Smooth muscle cell (in vitro differentiated cells): ENCODE measurements around the gene VENTX. TPM values are rescaled to one million over a fixed set of nuclear protein-coding genes. Genes with fewer than 3 reads are reported as not detected.

Experiments
- DNase-seq: peaks from one replicate; lab custom pipeline; 2025; ENCODE audit not compliant: unreplicated experiment; lab: John Stamatoyannopoulos, UW
- H2AFZ ChIP-seq: fragments of 200-600 bp; sonication (generic); 2 replicates; pipeline ENCODE4 v1.6.0; 2016; ENCODE audit warnings: antibody characterized with exemption, low read depth, mild to moderate bottlenecking
- H3F3A ChIP-seq: fragments of 200-600 bp; sonication (generic); 2 replicates; pipeline ENCODE4 v1.6.0; 2017; ENCODE audit warnings: antibody characterized with exemption, low read depth
- H3K27ac ChIP-seq: fragments of 200-600 bp; sonication (generic); 2 replicates; pipeline ENCODE4 v1.5.1; 2016; ENCODE audit warnings: low read depth, mild to moderate bottlenecking
- H3K27me3 ChIP-seq: fragments of 200-600 bp; sonication (generic); 2 replicates; pipeline ENCODE4 v1.6.1; 2016; ENCODE audit warnings: low read depth, mild to moderate bottlenecking
- H3K36me3 ChIP-seq: fragments of 200-600 bp; sonication (generic); 2 replicates; pipeline ENCODE4 v1.5.1; 2016; ENCODE audit warnings: low read depth
- H3K4me1 ChIP-seq: fragments of 200-600 bp; sonication (generic); 2 replicates; pipeline ENCODE4 v1.5.1; 2016; ENCODE audit warnings: low read depth
- H3K4me2 ChIP-seq: fragments of 200-600 bp; sonication (generic); 2 replicates; pipeline ENCODE4 v1.6.0; 2016; ENCODE audit warnings: mild to moderate bottlenecking
- H3K4me3 ChIP-seq: fragments of 200-600 bp; sonication (generic); 2 replicates; pipeline ENCODE4 v1.5.1; 2016; ENCODE audit warnings: mild to moderate bottlenecking
- H3K79me2 ChIP-seq: fragments of 200-600 bp; sonication (generic); 2 replicates; pipeline ENCODE4 v1.6.0; 2016; ENCODE audit warnings: low read depth, mild to moderate bottlenecking
- H3K9ac ChIP-seq: fragments of 200-600 bp; sonication (generic); 2 replicates; pipeline ENCODE4 v1.6.0; 2016; ENCODE audit warnings: low read depth
- H3K9me3 ChIP-seq: fragments of 200-600 bp; sonication (generic); replicated peaks from 2 replicates; pipeline ENCODE4 v1.5.1; 2016; ENCODE audit warnings: low read depth
- H4K20me1 ChIP-seq: fragments of 200-600 bp; sonication (generic); 2 replicates; pipeline ENCODE4 v1.6.0; 2016; ENCODE audit warnings: low read depth
- WGBS: methylation state at CpG from one replicate; pipeline ENCODE4 v1.1.7; 2016; ENCODE audit warnings: low lambda C conversion rate; 5-methylcytosine and 5-hydroxymethylcytosine counted together
- microRNA counts: library from miRNA; unstranded; fragments of <30 nt; microRNA quantifications from one replicate; lab custom pipeline; 2016
- microRNA-seq: library from miRNA; unstranded; fragments of <30 nt; microRNA quantifications from one replicate; pipeline ENCODE4, GENCODE V29; 2016; ENCODE audit warnings: borderline number of aligned reads
- polyA plus RNA-seq: library from polyadenylated mRNA; unstranded; fragments of >200 nt; fragmentation: Nextera tagmentation; extraction: Ambion mirVana; gene quantifications from 2 replicates; pipeline ENCODE4 v1.2.1, GENCODE V29; 2016
- total RNA-seq: library from RNA; depleted of rRNA; stranded (reverse); fragments of >200 nt; gene quantifications from 2 replicates; pipeline ENCODE4 v1.2.3, GENCODE V29; 2014
- TF ChIP-seq, protein P1 (sequence below): fragments of 200-600 bp; sonication (generic); IDR thresholded peaks from 2 replicates; pipeline ENCODE4 v1.5.1; 2017; ENCODE audit warnings: borderline replicate concordance, mild to moderate bottlenecking, antibody characterized with exemption; ENCODE audit not compliant: insufficient read depth, poor library complexity, severe bottlenecking

The VENTX gene
- total and polyA plus RNA-seq, 2 experiments from 2014 or later, result not detected

DNA sequence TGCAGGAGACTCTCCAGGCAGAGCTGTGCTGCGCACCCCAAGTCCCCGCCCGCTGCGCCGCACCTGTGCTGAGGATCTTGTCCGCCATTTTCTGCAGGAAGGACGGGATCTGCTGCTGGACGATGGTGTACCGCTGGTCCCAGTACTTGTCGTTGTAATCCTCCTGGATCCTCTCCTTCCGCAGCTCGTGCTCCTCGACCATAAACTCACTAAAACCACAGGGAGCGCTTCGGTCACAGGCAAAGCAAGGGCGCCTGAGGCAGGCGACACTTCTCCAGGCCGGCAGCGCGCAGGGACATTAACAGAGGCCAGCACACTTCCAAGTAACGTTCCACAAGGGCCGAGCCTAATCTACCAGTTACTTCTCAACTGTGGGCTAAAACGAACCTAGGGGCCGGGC lies 52.1 kb downstream of the VENTX start:
- peaks cover 17% of the 10 kb centered on the region for H3K36me3 ChIP-seq
- H3K9me3 ChIP-seq, result no peaks in the 10 kb centered on the region
- WGBS, result 95% methylated on average over 23 of the region's 24 CpGs
- H3K9ac ChIP-seq, result no peak overlapping the region
- no peak overlapping the region for H3K4me3 ChIP-seq
- no peak overlapping the region for H2AFZ ChIP-seq
- H3K27me3 ChIP-seq, result no peaks in the 10 kb centered on the region
- H3K4me1 ChIP-seq, result no peaks in the 10 kb centered on the region
- TF ChIP-seq, protein P1, sequence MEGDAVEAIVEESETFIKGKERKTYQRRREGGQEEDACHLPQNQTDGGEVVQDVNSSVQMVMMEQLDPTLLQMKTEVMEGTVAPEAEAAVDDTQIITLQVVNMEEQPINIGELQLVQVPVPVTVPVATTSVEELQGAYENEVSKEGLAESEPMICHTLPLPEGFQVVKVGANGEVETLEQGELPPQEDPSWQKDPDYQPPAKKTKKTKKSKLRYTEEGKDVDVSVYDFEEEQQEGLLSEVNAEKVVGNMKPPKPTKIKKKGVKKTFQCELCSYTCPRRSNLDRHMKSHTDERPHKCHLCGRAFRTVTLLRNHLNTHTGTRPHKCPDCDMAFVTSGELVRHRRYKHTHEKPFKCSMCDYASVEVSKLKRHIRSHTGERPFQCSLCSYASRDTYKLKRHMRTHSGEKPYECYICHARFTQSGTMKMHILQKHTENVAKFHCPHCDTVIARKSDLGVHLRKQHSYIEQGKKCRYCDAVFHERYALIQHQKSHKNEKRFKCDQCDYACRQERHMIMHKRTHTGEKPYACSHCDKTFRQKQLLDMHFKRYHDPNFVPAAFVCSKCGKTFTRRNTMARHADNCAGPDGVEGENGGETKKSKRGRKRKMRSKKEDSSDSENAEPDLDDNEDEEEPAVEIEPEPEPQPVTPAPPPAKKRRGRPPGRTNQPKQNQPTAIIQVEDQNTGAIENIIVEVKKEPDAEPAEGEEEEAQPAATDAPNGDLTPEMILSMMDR, result no peak
- DNase-seq, result no peak
- no peaks in the 10 kb centered on the region for H3F3A ChIP-seq
- no peaks in the 10 kb centered on the region for H3K79me2 ChIP-seq
- H3K27ac ChIP-seq, result no peak overlapping the region
- no peak overlapping the region for H3K4me2 ChIP-seq
- H4K20me1 ChIP-seq, result peaks cover 12% of the 10 kb centered on the region

MicroRNAs within 50 kb of the gene (microRNA counts, 767-probe panel; counts per million panel counts)
- 183 counts per million for microRNA hsa-miR-202-3p (lab: Ali Mortazavi, UCI)

Small RNA genes lying within 50 kb of the gene (microRNA-seq; reads per million reads assigned to microRNA genes)
- not detected for gene MIR202

Other genes with a start within 250 kb of the VENTX start
- not detected in 2 replicates for gene ADGRA1, start 149.9 kb upstream of the VENTX start, total RNA-seq
- gene ADGRA1, start 149.9 kb upstream of the VENTX start, polyA plus RNA-seq, result not detected in 2 replicates
- gene KNDC1, start 77.6 kb upstream of the VENTX start, total RNA-seq, result 1.8 and 2.3 TPM in 2 replicates
- 3.1 and 3.4 TPM in 2 replicates for gene KNDC1, start 77.6 kb upstream of the VENTX start, polyA plus RNA-seq
- not detected in 2 replicates for gene UTF1, start 7.6 kb upstream of the VENTX start, total RNA-seq
- gene UTF1, start 7.6 kb upstream of the VENTX start, polyA plus RNA-seq, result not detected in 2 replicates
- 0.36 and 0.85 TPM in 2 replicates for gene ADAM8, start 39.0 kb downstream of the VENTX start, total RNA-seq
- 0.70 and 0.96 TPM in 2 replicates for gene ADAM8, start 39.0 kb downstream of the VENTX start, polyA plus RNA-seq
- 39.5 and 48.5 TPM in 2 replicates for gene TUBGCP2, start 71.0 kb downstream of the VENTX start, total RNA-seq
- 40.5 and 47.0 TPM in 2 replicates for gene TUBGCP2, start 71.0 kb downstream of the VENTX start, polyA plus RNA-seq
- gene ZNF511, start 71.1 kb downstream of the VENTX start, total RNA-seq, result 15.3 and 20.0 TPM in 2 replicates
- 52.3 and 70.2 TPM in 2 replicates for gene ZNF511, start 71.1 kb downstream of the VENTX start, polyA plus RNA-seq
- gene CALY, start 99.0 kb downstream of the VENTX start, total RNA-seq, result 2.4 and 7.8 TPM in 2 replicates
- gene CALY, start 99.0 kb downstream of the VENTX start, polyA plus RNA-seq, result 9.4 and 10.1 TPM in 2 replicates
- gene PRAP1, start 109.5 kb downstream of the VENTX start, total RNA-seq, result not detected in 2 replicates
- gene PRAP1, start 109.5 kb downstream of the VENTX start, polyA plus RNA-seq, result 0.27 and 1.4 TPM in 2 replicates
- gene FUOM, start 120.2 kb downstream of the VENTX start, total RNA-seq, result 16.6 and 19.5 TPM in 2 replicates
- gene FUOM, start 120.2 kb downstream of the VENTX start, polyA plus RNA-seq, result 43.9 and 46.7 TPM in 2 replicates
- gene ECHS1, start 135.5 kb downstream of the VENTX start, total RNA-seq, result 63.2 and 63.8 TPM in 2 replicates
- 112 and 113 TPM in 2 replicates for gene ECHS1, start 135.5 kb downstream of the VENTX start, polyA plus RNA-seq
- gene PAOX, start 141.4 kb downstream of the VENTX start, total RNA-seq, result 1.9 and 3.3 TPM in 2 replicates
- gene PAOX, start 141.4 kb downstream of the VENTX start, polyA plus RNA-seq, result 7.0 and 7.1 TPM in 2 replicates
- gene MTG1, start 156.3 kb downstream of the VENTX start, total RNA-seq, result 20.6 and 31.6 TPM in 2 replicates
- gene MTG1, start 156.3 kb downstream of the VENTX start, polyA plus RNA-seq, result 53.5 and 70.0 TPM in 2 replicates
- gene SPRN, start 186.8 kb downstream of the VENTX start, total RNA-seq, result 0.09 and 0.13 TPM in 2 replicates
- gene SPRN, start 186.8 kb downstream of the VENTX start, polyA plus RNA-seq, result 0.56 and 1.00 TPM in 2 replicates
- gene SCART1, start 216.1 kb downstream of the VENTX start, total RNA-seq, result 1.1 and 2.2 TPM in 2 replicates
- 0.45 and 1.7 TPM in 2 replicates for gene SCART1, start 216.1 kb downstream of the VENTX start, polyA plus RNA-seq